ENCODE data around the gene KRTAP5-6. TPM values are rescaled to one million over a fixed set of nuclear protein-coding genes. Genes with fewer than 3 reads are reported as not detected.
"Not testable (repeated sequence)": the region's sequence is repeated elsewhere in the genome, so short reads cannot be mapped to it uniquely, and the experiment has no call there.

The KRTAP5-6 gene
- total RNA-seq, 6 experiments from 2014 or later = not detected

DNA sequence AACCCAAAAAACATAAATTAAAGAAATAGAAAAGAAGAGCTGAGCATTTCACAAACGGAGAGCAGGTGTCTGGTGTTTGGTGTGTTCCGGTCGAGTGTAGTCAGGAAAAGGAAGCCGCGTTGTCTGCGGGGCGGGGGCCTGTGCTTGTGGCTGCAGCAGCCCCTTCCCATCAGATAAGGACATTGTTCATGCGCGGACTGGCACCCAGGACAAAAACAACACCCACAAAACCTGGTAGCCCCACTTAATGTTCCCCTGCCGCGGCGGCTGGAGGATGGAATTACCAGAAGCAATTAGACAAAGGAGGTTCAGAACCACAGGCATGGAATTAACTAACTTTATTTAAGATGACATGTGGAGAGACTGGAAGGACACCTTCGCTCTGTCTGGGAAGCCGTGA, 37.5 kb upstream of the KRTAP5-6 start:
- Mint-ChIP-seq H3K4me3 (no peak overlapping the region), H3K27me3 (ENCODE audit: insufficient read depth) (peaks cover 47% of the 10 kb centered on the region), H3K9me3 (no peaks in the 10 kb centered on the region), H3K4me1 (ENCODE audit: low read depth) (no peaks in the 10 kb centered on the region), H3K27ac (no peak overlapping the region), H3K36me3 (ENCODE audit: low read depth) (no peaks in the 10 kb centered on the region)
- DNase-seq = no peak
- TF ChIP-seq CTCF (IDR thresholded peaks at IDR 0.05) = no peak

- H3K4me1 Mint-ChIP-seq (ENCODE audit: low read depth) = no peaks in the 10 kb centered on the region
- no peak for DNase-seq
- H3K27me3 Mint-ChIP-seq (ENCODE audit: insufficient read depth) = peaks cover 45% of the 10 kb centered on the region
- no peak overlapping the region for H3K27ac Mint-ChIP-seq
- no peak for TF ChIP-seq CTCF (IDR thresholded peaks at IDR 0.05)
- H3K36me3 Mint-ChIP-seq (ENCODE audit: low read depth) = no peaks in the 10 kb centered on the region
- H3K4me3 Mint-ChIP-seq = no peak overlapping the region
- no peaks in the 10 kb centered on the region for H3K9me3 Mint-ChIP-seq
Measured at GRCh38 chr11:1660111-1660867, 36.7 kb upstream of the KRTAP5-6 start.

DNA sequence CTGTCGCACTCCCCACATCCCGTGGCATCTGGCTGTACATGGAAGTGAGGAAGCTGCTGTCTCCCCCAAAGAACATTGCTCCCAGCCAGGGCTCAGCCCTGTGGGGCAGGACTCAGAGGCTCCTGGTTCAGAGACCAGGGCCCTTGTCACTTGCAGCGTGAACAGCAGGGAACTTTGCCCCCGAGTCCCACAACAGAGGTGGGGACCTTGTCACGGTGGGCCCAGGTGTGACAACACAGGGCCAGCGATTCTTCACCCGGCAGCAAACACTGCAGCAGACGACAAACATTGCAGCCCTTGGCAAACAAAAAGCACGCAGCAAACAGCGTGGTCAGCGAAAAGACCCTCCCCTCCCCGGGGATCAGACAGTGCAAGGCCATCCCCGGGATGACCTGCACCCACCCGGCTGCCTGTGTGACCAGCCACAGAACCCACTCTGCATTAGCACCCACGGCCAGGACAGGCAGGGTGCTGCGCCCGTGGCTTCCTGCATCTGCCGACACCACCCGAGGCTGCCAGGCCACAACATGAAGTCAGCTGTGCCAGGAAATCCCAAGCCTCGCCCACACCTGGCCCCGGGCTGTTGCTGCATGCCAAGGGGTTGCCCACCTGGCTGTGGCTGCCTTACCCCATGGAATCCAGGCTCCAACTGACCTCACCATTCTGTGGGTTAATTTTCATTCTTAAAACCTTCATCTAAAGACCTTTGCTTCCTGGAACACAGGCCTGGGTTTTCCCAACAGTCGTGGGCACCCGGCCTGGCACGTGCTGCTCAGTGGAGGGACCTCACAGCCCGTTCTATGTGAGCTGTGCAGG, 35.3 kb upstream of the KRTAP5-6 start:
- not testable (repeated sequence) for H3K27ac Mint-ChIP-seq; H3K36me3 Mint-ChIP-seq (ENCODE audit: low read depth); H3K4me1 Mint-ChIP-seq (ENCODE audit: low read depth); H3K4me3 Mint-ChIP-seq; DNase-seq; H3K9me3 Mint-ChIP-seq
- peaks cover 35% of the 10 kb centered on the region for H3K27me3 Mint-ChIP-seq (ENCODE audit: insufficient read depth)

- not testable (repeated sequence) for DNase-seq; H3K4me3 Mint-ChIP-seq; H3K9me3 Mint-ChIP-seq; H3K36me3 Mint-ChIP-seq (ENCODE audit: low read depth); H3K27ac Mint-ChIP-seq; H3K4me1 Mint-ChIP-seq (ENCODE audit: low read depth)
- H3K27me3 Mint-ChIP-seq (ENCODE audit: insufficient read depth) = peaks cover 29% of the 10 kb centered on the region
Measured at GRCh38 chr11:1662699-1663283, 34.2 kb upstream of the KRTAP5-6 start.

GRCh38 chr11:1665313-1665712, 31.7 kb upstream of the KRTAP5-6 start:
- H3K9me3 Mint-ChIP-seq = no peaks in the 10 kb centered on the region
- no peak overlapping the region for H3K27ac Mint-ChIP-seq
- H3K4me1 Mint-ChIP-seq (ENCODE audit: low read depth) = no peaks in the 10 kb centered on the region
- H3K36me3 Mint-ChIP-seq (ENCODE audit: low read depth) = no peaks in the 10 kb centered on the region
- TF ChIP-seq CTCF (IDR thresholded peaks at IDR 0.05) = no peak
- no peak for DNase-seq
- H3K4me3 Mint-ChIP-seq = no peak overlapping the region
- peaks cover 35% of the 10 kb centered on the region for H3K27me3 Mint-ChIP-seq (ENCODE audit: insufficient read depth)

DNA sequence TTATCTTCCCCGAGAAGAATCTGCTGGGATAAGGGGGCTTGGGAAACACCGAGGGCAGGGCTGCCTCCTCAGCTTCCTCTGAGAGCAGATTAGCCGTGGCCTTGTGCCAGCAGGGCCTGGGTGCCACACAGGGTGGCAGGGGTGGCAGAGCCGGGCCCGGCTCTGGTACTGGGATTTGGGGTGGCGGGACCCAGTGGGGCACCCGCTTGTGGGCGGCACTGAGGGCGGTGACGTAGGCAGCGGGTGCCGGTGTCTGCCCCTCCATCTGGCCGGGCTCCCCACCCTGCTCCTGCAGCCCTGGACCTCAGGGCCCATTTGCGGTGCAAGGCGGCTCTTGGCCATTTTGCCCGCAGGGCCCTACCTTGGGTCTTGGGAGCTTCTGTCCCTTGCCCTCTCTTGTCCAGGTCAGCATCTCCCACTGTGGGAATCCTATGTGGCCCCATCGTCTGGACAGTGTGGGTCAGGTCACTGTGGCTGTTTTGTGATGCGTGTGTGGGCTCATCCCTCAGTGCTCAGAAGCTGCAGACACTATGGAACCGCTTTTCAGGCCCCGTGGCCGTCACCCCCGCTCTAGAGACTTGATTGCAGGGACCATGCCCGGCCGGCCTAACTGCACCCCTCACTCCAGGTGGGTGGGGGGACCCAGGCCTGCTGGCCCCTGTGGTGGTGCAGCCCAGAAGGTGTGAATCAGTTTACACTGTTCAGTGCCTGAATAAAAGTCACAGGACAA, 29.7 kb upstream of the KRTAP5-6 start:
- H3K4me3 Mint-ChIP-seq = no peak overlapping the region
- DNase-seq = no peak

More for the DNA sequence above, 29.7 kb upstream of the KRTAP5-6 start:
- H3K27ac Mint-ChIP-seq = no peak overlapping the region
- H3K27me3 Mint-ChIP-seq (ENCODE audit: insufficient read depth) = peaks cover 35% of the 10 kb centered on the region
- H3K9me3 Mint-ChIP-seq = no peaks in the 10 kb centered on the region
- H3K4me1 Mint-ChIP-seq (ENCODE audit: low read depth) = no peaks in the 10 kb centered on the region
- no peak for TF ChIP-seq CTCF (IDR thresholded peaks at IDR 0.05)
- H3K36me3 Mint-ChIP-seq (ENCODE audit: low read depth) = no peaks in the 10 kb centered on the region

All from HFFc6 (cell line).